H7 (cell line): Measurements from ENCODE around the gene TNFRSF8. TPM values are rescaled to one million over a fixed set of nuclear protein-coding genes. Genes with fewer than 3 reads are reported as not detected.
A peak's percentile ranks its signal among the peaks of the same experiment; 100 is the strongest.
"Not testable (repeated sequence)": the region's sequence is repeated elsewhere in the genome, so short reads cannot be mapped to it uniquely, and the experiment has no call there.

ENCODE experiments used
- DNase-seq: peaks from one replicate; pipeline ENCODE4 v3.0.0; 2012
- H3K27me3 ChIP-seq: 2 replicates; pipeline ENCODE4 v1.6.0; 2011; ENCODE audit warnings: mild to moderate bottlenecking, low read length; ENCODE audit not compliant: control insufficient read depth, insufficient read depth
- H3K36me3 ChIP-seq: replicated peaks from 2 replicates; pipeline ENCODE4 v1.5.1; 2011; ENCODE audit warnings: low read length; ENCODE audit not compliant: control insufficient read depth, insufficient read depth
- H3K4me3 ChIP-seq: 2 replicates; pipeline ENCODE4 v1.5.1; 2011; ENCODE audit warnings: low read depth, mild to moderate bottlenecking, control low read depth, low read length, moderate library complexity; ENCODE audit not compliant: insufficient read depth
- total RNA-seq: library from RNA; depleted of rRNA; stranded (reverse); fragments of >200 nt; shearing (Covaris generic); gene quantifications from 2 replicates; pipeline ENCODE4 v1.2.3, GENCODE V29; 2014

TNFRSF8 gene
- total RNA-seq, 1 experiment from 2014 or later: 16.0 TPM

- Histone ChIP-seq H3K27me3 (no peaks in the 10 kb centered on the region; the same call in 1 of the 2 replicates), H3K4me3 (no peak overlapping the region), H3K36me3 (peaks cover 1% of the 10 kb centered on the region)
- DNase-seq: no peak
These were observed 37.0 kb downstream of the TNFRSF8 start for GRCh38 chr1:12100071-12100470.

- not testable (repeated sequence) for DNase-seq, H3K4me3 ChIP-seq, H3K27me3 ChIP-seq, H3K36me3 ChIP-seq
These were observed 38.0 kb downstream of the TNFRSF8 start for GRCh38 chr1:12101120-12101519.

- Histone ChIP-seq H3K36me3 (peaks cover 1% of the 10 kb centered on the region), H3K4me3 (no peak overlapping the region), H3K27me3 (no peaks in the 10 kb centered on the region; the same call in 1 of the 2 replicates)
- DNase-seq: no peak
These were observed 39.0 kb downstream of the TNFRSF8 start for GRCh38 chr1:12102066-12102465.

GRCh38 chr1:12104417-12104816 lies 41.3 kb downstream of the TNFRSF8 start:
- Histone ChIP-seq H3K27me3 (no peaks in the 10 kb centered on the region; the same call in 1 of the 2 replicates), H3K4me3 (no peak overlapping the region), H3K36me3 (peaks cover 1% of the 10 kb centered on the region)
- no peak for DNase-seq

GRCh38 chr1:12106153-12106552 lies 43.0 kb downstream of the TNFRSF8 start:
- no peak for DNase-seq
- Histone ChIP-seq H3K36me3 (peaks cover 1% of the 10 kb centered on the region), H3K4me3 (no peak overlapping the region), H3K27me3 (no peaks in the 10 kb centered on the region; the same call in 1 of the 2 replicates)

GRCh38 chr1:12106861-12107260 lies 43.8 kb downstream of the TNFRSF8 start:
- DNase-seq: peak; percentile 81

GRCh38 chr1:12107718-12108117 lies 44.6 kb downstream of the TNFRSF8 start:
- Histone ChIP-seq H3K36me3 (peaks cover 1% of the 10 kb centered on the region), H3K4me3 (no peak overlapping the region), H3K27me3 (no peaks in the 10 kb centered on the region; the same call in 1 of the 2 replicates)
- no peak for DNase-seq

More at GRCh38 chr1:12106861-12107260, 43.8 kb downstream of the TNFRSF8 start:
- H3K4me3 ChIP-seq, H3K36me3 ChIP-seq, H3K27me3 ChIP-seq: not testable (repeated sequence)

- Histone ChIP-seq H3K27me3 (no peaks in the 10 kb centered on the region; the same call in 1 of the 2 replicates), H3K4me3 (no peak overlapping the region), H3K36me3 (peaks cover 2% of the 10 kb centered on the region)
- no peak for DNase-seq
These were observed 46.8 kb downstream of the TNFRSF8 start for GRCh38 chr1:12109901-12110300.

GRCh38 chr1:12111741-12112140 lies 48.6 kb downstream of the TNFRSF8 start:
- H3K36me3 ChIP-seq: peaks cover 2% of the 10 kb centered on the region
- no peaks in the 10 kb centered on the region; the same call in 1 of the 2 replicates for H3K27me3 ChIP-seq
- no peak for DNase-seq
- H3K4me3 ChIP-seq: no peak overlapping the region

GRCh38 chr1:12112711-12113161 lies 49.6 kb downstream of the TNFRSF8 start:
- no peak for DNase-seq
- H3K36me3 ChIP-seq: peaks cover 2% of the 10 kb centered on the region
- no peak overlapping the region for H3K4me3 ChIP-seq
- no peaks in the 10 kb centered on the region; the same call in 1 of the 2 replicates for H3K27me3 ChIP-seq

- peaks cover 2% of the 10 kb centered on the region for H3K36me3 ChIP-seq
- no peak overlapping the region for H3K4me3 ChIP-seq
- no peak for DNase-seq
- H3K27me3 ChIP-seq: no peaks in the 10 kb centered on the region; the same call in 1 of the 2 replicates
These were observed 50.6 kb downstream of the TNFRSF8 start for GRCh38 chr1:12113433-12114339.

- H3K4me3 ChIP-seq: no peak overlapping the region
These were observed 51.2 kb downstream of the TNFRSF8 start for GRCh38 chr1:12114340-12114683.

GRCh38 chr1:12114916-12115315 lies 51.8 kb downstream of the TNFRSF8 start:
- no peaks in the 10 kb centered on the region; the same call in 1 of the 2 replicates for H3K27me3 ChIP-seq
- peaks cover 2% of the 10 kb centered on the region for H3K36me3 ChIP-seq
- DNase-seq: no peak
- no peak overlapping the region for H3K4me3 ChIP-seq

More at GRCh38 chr1:12114340-12114683, 51.2 kb downstream of the TNFRSF8 start:
- Histone ChIP-seq H3K36me3 (peaks cover 2% of the 10 kb centered on the region), H3K27me3 (no peaks in the 10 kb centered on the region; the same call in 1 of the 2 replicates)
- DNase-seq: no peak

GRCh38 chr1:12121212-12122003 lies 58.3 kb downstream of the TNFRSF8 start:
- Histone ChIP-seq H3K36me3 (peaks cover 9% of the 10 kb centered on the region), H3K27me3 (no peaks in the 10 kb centered on the region), H3K4me3 (no peak overlapping the region)
- DNase-seq: no peak
